Measurements from ENCODE around the gene WBP1L. TPM values are rescaled to one million over a fixed set of nuclear protein-coding genes. Genes with fewer than 3 reads are reported as not detected.

Gene WBP1L
- total and polyA plus RNA-seq, 2 of the 13 experiments (the other 11 are each of a cell fraction or from before 2014, with no cell fraction given), result 8.3 to 12.3 TPM

DNA sequence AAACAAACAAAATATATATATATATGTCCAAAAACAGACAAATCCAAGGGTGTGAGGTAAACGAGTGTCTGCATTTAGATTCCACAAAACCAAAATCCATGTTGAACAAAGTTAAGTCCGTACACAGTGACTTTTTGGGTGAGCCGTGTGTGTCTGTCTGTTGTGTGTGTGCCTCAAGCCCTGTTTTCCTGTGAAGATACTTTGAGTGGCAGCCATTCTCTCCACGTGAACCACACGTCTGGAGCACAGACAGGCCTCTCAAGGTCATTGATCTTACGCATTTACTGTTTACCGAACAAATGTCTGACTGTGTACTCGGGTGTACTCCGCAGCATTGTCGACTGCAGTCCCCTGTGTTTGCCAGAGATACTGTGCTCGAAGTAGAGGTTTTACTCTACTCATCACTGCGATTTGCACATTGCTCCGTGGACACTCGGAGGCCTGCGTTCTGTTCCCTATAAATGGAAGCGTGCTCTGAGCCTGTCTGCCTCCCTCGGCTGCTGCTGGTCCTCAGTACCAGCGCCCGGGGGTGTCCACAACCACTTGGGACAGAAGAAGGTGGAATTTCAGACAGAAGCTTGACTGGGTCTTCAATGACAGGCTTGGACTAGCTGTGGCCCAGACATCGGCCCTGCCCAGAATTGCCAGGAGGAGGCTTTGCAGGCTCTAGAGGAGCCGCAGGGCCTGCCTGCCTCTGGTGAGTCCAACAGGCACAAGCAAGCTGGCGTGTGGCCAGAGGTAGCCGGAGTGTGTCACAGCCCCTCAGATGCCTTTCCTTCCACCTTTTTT is 71.3 kb downstream of the WBP1L start (continued):
- TF ChIP-seq ZNF441 (CRISPR knock-in tag; IDR thresholded peaks at IDR 0.05; ENCODE audit: borderline replicate concordance) (peak; percentile 89), ZNF792 (CRISPR knock-in tag; IDR thresholded peaks at IDR 0.05) (peak; percentile 79), ZFP62 (CRISPR knock-in tag; IDR thresholded peaks at IDR 0.05) (no peak), HOXA9 (CRISPR knock-in tag; IDR thresholded peaks at IDR 0.05; ENCODE audit: borderline replicate concordance) (no peak), TEAD3 (CRISPR knock-in tag; optimal IDR thresholded peaks at IDR 0.05; ENCODE audit: borderline replicate concordance) (peak; percentile 76), NFIB (CRISPR knock-in tag; IDR thresholded peaks at IDR 0.05; ENCODE audit: borderline replicate concordance) (0 out of 2 replicates have a peak, but pooled peaks have one; percentile 32), ZNF350 (CRISPR knock-in tag; IDR thresholded peaks at IDR 0.05; ENCODE audit: borderline replicate concordance, low read depth) (peak; percentile 63; the same call in 1 of the 2 replicates), ZNF382 (CRISPR knock-in tag; IDR thresholded peaks at IDR 0.05; ENCODE audit: borderline replicate concordance) (no peak), HOXA5 (CRISPR knock-in tag; IDR thresholded peaks at IDR 0.05) (0 out of 2 replicates have a peak, but pooled peaks have one; percentile 60), MTA1 (CRISPR knock-in tag; IDR thresholded peaks at IDR 0.05; ENCODE audit: borderline replicate concordance) (peak; percentile 52), ZNF101 (CRISPR knock-in tag; IDR thresholded peaks at IDR 0.05; ENCODE audit: borderline replicate concordance, low read depth) (no peak), ZNF256 (CRISPR knock-in tag; conservative IDR thresholded peaks at IDR 0.05) (no peak), ZSCAN31 (CRISPR knock-in tag; IDR thresholded peaks at IDR 0.05; ENCODE audit: low read depth) (no peak), ZBTB21 (CRISPR knock-in tag; IDR thresholded peaks at IDR 0.05) (no peak), NR3C1 (CRISPR knock-in tag; IDR thresholded peaks at IDR 0.05) (no peak), NR2F6 (IDR thresholded peaks at IDR 0.05) (peak; percentile 64), NR2F6 (CRISPR knock-in tag; IDR thresholded peaks at IDR 0.05) (peak; percentile 71; the same call in 1 of the 2 replicates)
- TF ChIP-seq, protein P1, sequence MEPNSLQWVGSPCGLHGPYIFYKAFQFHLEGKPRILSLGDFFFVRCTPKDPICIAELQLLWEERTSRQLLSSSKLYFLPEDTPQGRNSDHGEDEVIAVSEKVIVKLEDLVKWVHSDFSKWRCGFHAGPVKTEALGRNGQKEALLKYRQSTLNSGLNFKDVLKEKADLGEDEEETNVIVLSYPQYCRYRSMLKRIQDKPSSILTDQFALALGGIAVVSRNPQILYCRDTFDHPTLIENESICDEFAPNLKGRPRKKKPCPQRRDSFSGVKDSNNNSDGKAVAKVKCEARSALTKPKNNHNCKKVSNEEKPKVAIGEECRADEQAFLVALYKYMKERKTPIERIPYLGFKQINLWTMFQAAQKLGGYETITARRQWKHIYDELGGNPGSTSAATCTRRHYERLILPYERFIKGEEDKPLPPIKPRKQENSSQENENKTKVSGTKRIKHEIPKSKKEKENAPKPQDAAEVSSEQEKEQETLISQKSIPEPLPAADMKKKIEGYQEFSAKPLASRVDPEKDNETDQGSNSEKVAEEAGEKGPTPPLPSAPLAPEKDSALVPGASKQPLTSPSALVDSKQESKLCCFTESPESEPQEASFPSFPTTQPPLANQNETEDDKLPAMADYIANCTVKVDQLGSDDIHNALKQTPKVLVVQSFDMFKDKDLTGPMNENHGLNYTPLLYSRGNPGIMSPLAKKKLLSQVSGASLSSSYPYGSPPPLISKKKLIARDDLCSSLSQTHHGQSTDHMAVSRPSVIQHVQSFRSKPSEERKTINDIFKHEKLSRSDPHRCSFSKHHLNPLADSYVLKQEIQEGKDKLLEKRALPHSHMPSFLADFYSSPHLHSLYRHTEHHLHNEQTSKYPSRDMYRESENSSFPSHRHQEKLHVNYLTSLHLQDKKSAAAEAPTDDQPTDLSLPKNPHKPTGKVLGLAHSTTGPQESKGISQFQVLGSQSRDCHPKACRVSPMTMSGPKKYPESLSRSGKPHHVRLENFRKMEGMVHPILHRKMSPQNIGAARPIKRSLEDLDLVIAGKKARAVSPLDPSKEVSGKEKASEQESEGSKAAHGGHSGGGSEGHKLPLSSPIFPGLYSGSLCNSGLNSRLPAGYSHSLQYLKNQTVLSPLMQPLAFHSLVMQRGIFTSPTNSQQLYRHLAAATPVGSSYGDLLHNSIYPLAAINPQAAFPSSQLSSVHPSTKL (CRISPR knock-in tag; IDR thresholded peaks at IDR 0.05), result peak; percentile 91
- TF ChIP-seq, protein P2, sequence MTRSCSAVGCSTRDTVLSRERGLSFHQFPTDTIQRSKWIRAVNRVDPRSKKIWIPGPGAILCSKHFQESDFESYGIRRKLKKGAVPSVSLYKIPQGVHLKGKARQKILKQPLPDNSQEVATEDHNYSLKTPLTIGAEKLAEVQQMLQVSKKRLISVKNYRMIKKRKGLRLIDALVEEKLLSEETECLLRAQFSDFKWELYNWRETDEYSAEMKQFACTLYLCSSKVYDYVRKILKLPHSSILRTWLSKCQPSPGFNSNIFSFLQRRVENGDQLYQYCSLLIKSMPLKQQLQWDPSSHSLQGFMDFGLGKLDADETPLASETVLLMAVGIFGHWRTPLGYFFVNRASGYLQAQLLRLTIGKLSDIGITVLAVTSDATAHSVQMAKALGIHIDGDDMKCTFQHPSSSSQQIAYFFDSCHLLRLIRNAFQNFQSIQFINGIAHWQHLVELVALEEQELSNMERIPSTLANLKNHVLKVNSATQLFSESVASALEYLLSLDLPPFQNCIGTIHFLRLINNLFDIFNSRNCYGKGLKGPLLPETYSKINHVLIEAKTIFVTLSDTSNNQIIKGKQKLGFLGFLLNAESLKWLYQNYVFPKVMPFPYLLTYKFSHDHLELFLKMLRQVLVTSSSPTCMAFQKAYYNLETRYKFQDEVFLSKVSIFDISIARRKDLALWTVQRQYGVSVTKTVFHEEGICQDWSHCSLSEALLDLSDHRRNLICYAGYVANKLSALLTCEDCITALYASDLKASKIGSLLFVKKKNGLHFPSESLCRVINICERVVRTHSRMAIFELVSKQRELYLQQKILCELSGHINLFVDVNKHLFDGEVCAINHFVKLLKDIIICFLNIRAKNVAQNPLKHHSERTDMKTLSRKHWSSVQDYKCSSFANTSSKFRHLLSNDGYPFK (CRISPR knock-in tag; IDR thresholded peaks at IDR 0.05; ENCODE audit: borderline replicate concordance), result peak; percentile 41; the same call in 1 of the 2 replicates
- TF ChIP-seq, protein P3, sequence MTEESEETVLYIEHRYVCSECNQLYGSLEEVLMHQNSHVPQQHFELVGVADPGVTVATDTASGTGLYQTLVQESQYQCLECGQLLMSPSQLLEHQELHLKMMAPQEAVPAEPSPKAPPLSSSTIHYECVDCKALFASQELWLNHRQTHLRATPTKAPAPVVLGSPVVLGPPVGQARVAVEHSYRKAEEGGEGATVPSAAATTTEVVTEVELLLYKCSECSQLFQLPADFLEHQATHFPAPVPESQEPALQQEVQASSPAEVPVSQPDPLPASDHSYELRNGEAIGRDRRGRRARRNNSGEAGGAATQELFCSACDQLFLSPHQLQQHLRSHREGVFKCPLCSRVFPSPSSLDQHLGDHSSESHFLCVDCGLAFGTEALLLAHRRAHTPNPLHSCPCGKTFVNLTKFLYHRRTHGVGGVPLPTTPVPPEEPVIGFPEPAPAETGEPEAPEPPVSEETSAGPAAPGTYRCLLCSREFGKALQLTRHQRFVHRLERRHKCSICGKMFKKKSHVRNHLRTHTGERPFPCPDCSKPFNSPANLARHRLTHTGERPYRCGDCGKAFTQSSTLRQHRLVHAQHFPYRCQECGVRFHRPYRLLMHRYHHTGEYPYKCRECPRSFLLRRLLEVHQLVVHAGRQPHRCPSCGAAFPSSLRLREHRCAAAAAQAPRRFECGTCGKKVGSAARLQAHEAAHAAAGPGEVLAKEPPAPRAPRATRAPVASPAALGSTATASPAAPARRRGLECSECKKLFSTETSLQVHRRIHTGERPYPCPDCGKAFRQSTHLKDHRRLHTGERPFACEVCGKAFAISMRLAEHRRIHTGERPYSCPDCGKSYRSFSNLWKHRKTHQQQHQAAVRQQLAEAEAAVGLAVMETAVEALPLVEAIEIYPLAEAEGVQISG (CRISPR knock-in tag; IDR thresholded peaks at IDR 0.05), result peak; percentile 66
